ENCODE results near the gene ECHS1.
"Not testable (repeated sequence)": the region's sequence is repeated elsewhere in the genome, so short reads cannot be mapped to it uniquely, and the experiment has no call there.

Gene ECHS1

GRCh38 chr10:133391249-133391635 is 18.1 kb upstream of the ECHS1 start:
- Mint-ChIP-seq H3K4me3 (peak overlapping the region; percentile 57 to 76), H3K27me3 (no peaks in the 10 kb centered on the region), H3K9me3 (no peaks in the 10 kb centered on the region), H3K4me1 (peaks cover 36 to 76% of the 10 kb centered on the region in 2 donors), H3K36me3 (peaks cover 13 to 29% of the 10 kb centered on the region in 2 donors), H3K27ac (peak overlapping the region; percentile 83)
- ATAC-seq (replicated peaks), result no peak
- DNase-seq, result no peak

GRCh38 chr10:133390597-133391248 is 17.6 kb upstream of the ECHS1 start:
- peaks cover 36 to 75% of the 10 kb centered on the region in 2 donors for H3K4me1 Mint-ChIP-seq
- peak overlapping the region; percentile 86 for H3K4me3 Mint-ChIP-seq
- DNase-seq (no peak), ATAC-seq (replicated peaks) (no peak)
- H3K27ac Mint-ChIP-seq, result peak overlapping the region; percentile 91
- H3K9me3 Mint-ChIP-seq, result no peaks in the 10 kb centered on the region
- no peaks in the 10 kb centered on the region for H3K27me3 Mint-ChIP-seq
- peaks cover 16 to 31% of the 10 kb centered on the region in 2 donors for H3K36me3 Mint-ChIP-seq

GRCh38 chr10:133388973-133389818 is 16.0 kb upstream of the ECHS1 start:
- H3K27ac Mint-ChIP-seq, result peak overlapping the region; percentile 93
- H3K36me3 Mint-ChIP-seq, result peaks cover 19 to 35% of the 10 kb centered on the region in 2 donors
- H3K4me3 Mint-ChIP-seq, result peak overlapping the region; percentile 86
- ATAC-seq (replicated peaks) (peak; percentile 88 to 89), DNase-seq (peak; percentile 82)
- no peaks in the 10 kb centered on the region for H3K27me3 Mint-ChIP-seq
- peaks cover 36 to 67% of the 10 kb centered on the region in 2 donors for H3K4me1 Mint-ChIP-seq
- H3K9me3 Mint-ChIP-seq, result no peaks in the 10 kb centered on the region

DNA sequence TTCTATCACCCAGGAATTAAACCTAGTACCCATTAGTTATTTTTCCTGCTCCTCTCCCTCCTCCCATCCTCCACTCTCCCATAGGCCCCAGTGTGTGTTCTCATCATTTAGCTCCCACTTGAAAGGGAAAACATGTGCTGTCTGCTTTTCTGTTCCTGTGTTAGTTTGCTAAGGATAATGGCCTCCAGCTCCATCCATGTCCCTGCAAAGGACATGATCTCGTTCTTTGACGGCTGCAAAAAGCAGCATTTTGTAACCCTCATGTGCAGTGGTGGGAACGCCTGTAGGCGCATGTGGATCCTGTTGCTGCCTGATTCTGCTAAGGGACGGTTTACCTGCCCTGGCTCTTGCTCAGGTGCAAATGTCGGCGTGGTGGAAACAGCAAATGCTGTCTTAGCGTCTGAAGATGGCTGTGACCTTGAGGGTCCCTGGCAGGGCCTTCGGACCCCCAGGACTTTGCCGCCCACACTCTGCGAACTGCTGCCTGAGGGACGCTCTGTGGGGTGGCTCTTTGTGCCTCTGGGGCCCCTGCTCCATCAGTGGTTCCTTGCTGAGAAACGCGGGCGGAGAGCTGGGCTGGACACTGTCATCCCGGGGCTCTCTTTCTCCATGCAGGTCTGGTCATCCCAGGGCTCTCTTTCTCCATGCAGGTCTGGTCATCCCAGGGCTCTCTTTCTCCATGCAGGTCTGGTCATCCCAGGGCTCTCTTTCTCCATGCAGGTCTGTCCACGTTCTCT is 15.2 kb upstream of the ECHS1 start:
- Mint-ChIP-seq H3K4me1 (peaks cover 37 to 64% of the 10 kb centered on the region in 2 donors), H3K9me3 (no peaks in the 10 kb centered on the region), H3K36me3 (peaks cover 22 to 38% of the 10 kb centered on the region in 2 donors), H3K27me3 (no peaks in the 10 kb centered on the region), H3K4me3 (peak overlapping the region; percentile 86), H3K27ac (peak overlapping the region; percentile 93)
- DNase-seq (no peak), ATAC-seq (replicated peaks) (no peak)

GRCh38 chr10:133386951-133387350 is 13.8 kb upstream of the ECHS1 start:
- H3K9me3 Mint-ChIP-seq; DNase-seq; H3K27me3 Mint-ChIP-seq; H3K27ac Mint-ChIP-seq; H3K4me3 Mint-ChIP-seq; ATAC-seq (replicated peaks): not testable (repeated sequence)
- Mint-ChIP-seq H3K4me1 (peaks cover 38 to 51% of the 10 kb centered on the region in 2 donors), H3K36me3 (peaks cover 22 to 39% of the 10 kb centered on the region in 2 donors)

- H3K27me3 Mint-ChIP-seq, result no peaks in the 10 kb centered on the region
- no peak overlapping the region for H3K27ac Mint-ChIP-seq
- DNase-seq, result no peak
- no peak for ATAC-seq (replicated peaks)
- H3K36me3 Mint-ChIP-seq, result peaks cover 13 to 35% of the 10 kb centered on the region in 2 donors
- H3K4me1 Mint-ChIP-seq, result peaks cover 34 to 51% of the 10 kb centered on the region in 2 donors
- no peak overlapping the region for H3K4me3 Mint-ChIP-seq
- H3K9me3 Mint-ChIP-seq, result no peaks in the 10 kb centered on the region
These were observed 12.1 kb upstream of the ECHS1 start for GRCh38 chr10:133385214-133385613.

DNA sequence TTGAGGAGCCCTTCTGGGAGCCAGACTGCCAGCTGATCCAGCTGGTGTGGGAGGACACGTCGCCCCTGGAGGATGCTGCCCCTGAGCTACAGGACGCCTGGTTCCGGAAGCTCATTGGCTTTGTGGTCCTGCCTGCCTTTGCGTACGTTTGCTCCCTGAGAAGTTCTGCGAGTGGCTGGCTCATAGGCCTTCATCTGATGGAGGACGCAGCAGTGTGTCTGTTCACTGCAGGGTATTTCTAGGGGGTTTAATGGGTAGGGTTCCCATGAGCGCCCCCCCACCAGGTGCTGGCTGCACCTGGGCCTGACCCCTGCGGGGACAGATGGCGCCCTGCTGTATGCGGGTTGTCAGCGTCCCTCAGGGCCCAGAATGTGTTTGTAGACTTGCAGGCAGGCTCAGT is 10.9 kb upstream of the ECHS1 start:
- H3K4me1 Mint-ChIP-seq, result peaks cover 33 to 49% of the 10 kb centered on the region in 2 donors
- H3K9me3 Mint-ChIP-seq, result no peaks in the 10 kb centered on the region

DNA sequence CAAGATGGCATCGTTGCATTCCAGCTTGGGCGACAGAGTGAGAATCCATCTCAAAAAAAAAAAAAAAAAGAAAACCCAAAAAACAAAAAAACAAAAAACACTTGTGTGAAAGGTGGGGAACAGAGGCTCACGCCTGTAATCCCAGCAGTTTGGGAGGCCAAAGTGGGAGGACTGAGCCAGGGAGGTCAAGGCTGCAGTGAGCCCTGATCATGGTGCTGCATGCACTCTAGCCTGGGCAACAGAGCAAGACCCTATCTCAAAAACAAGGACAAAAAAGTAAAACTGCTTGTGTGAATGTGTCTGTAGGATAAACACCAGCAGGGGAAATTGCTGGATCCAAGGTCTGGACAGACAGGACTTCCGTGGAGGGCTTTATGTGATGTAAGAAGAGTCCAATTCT is 10.4 kb upstream of the ECHS1 start:
- no peak for ATAC-seq (replicated peaks)
- Mint-ChIP-seq H3K4me3 (no peak overlapping the region), H3K27ac (no peak overlapping the region), H3K4me1 (peaks cover 30 to 44% of the 10 kb centered on the region in 2 donors), H3K27me3 (no peaks in the 10 kb centered on the region), H3K9me3 (no peaks in the 10 kb centered on the region), H3K36me3 (peaks cover 15 to 39% of the 10 kb centered on the region in 2 donors)
- no peak for DNase-seq

More for the DNA sequence above, 10.9 kb upstream of the ECHS1 start:
- DNase-seq (no peak), ATAC-seq (replicated peaks) (no peak)
- Mint-ChIP-seq H3K27me3 (no peaks in the 10 kb centered on the region), H3K27ac (no peak overlapping the region), H3K36me3 (peaks cover 15 to 39% of the 10 kb centered on the region in 2 donors), H3K4me3 (no peak overlapping the region)

DNA sequence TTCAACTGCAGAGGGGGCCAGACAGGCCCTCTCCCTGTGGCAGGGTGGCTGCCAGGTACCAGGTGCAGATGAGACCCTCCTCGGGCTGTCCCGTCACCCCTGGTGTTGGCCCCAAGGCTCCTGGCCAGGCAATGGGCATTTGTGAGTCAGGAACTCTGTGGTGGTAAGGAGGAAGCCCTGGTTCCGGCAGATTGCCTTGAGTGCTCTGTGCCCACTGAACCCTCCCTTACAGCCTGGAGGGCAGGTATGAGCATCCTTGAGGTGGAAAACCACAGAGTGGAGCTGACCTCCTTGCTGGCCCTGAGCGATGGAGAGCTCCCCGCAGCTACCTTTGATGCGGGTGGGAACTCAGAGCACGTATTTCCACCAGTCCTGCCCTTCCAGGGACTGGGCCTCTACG is 7.9 kb upstream of the ECHS1 start:
- ATAC-seq (replicated peaks), result no peak
- Mint-ChIP-seq H3K36me3 (peaks cover 13 to 24% of the 10 kb centered on the region in 2 donors), H3K9me3 (no peaks in the 10 kb centered on the region), H3K27ac (no peak overlapping the region), H3K4me3 (peak overlapping the region; percentile 50 to 85), H3K4me1 (peaks cover 24 to 46% of the 10 kb centered on the region in 2 donors), H3K27me3 (no peaks in the 10 kb centered on the region)
- no peak for DNase-seq

- peak overlapping the region; percentile 84 to 85 for H3K4me3 Mint-ChIP-seq
- peaks cover 24 to 46% of the 10 kb centered on the region in 2 donors for H3K4me1 Mint-ChIP-seq
- H3K9me3 Mint-ChIP-seq, result no peaks in the 10 kb centered on the region
- ATAC-seq (replicated peaks) (no peak), DNase-seq (no peak)
- peaks cover 12 to 23% of the 10 kb centered on the region in 2 donors for H3K36me3 Mint-ChIP-seq
- peak overlapping the region; percentile 81 for H3K27ac Mint-ChIP-seq
- no peaks in the 10 kb centered on the region for H3K27me3 Mint-ChIP-seq
These were observed 6.9 kb upstream of the ECHS1 start for GRCh38 chr10:133379801-133380666.

GRCh38 chr10:133379152-133379800 is 6.1 kb upstream of the ECHS1 start, which contains the start of gene PAOX:
TSS of gene PAOX (plus strand) at chr10:133379262. CDS start at chr10:133379317, 55 bp downstream.
- Mint-ChIP-seq H3K9me3 (no peaks in the 10 kb centered on the region), H3K4me1 (peaks cover 23 to 48% of the 10 kb centered on the region in 2 donors), H3K27me3 (no peaks in the 10 kb centered on the region), H3K36me3 (peaks cover 9 to 17% of the 10 kb centered on the region in 2 donors), H3K27ac (peak within 1 kb of the TSS; percentile 81), H3K4me3 (peak within 1 kb of the TSS; percentile 84 to 86)
- DNase-seq (peak; percentile 73), ATAC-seq (replicated peaks) (peak; percentile 77 to 82)

- peaks cover 23 to 52% of the 10 kb centered on the region in 2 donors for H3K4me1 Mint-ChIP-seq
- H3K36me3 Mint-ChIP-seq, result peaks cover 7 to 14% of the 10 kb centered on the region in 2 donors
- DNase-seq (peak; percentile 58), ATAC-seq (replicated peaks) (peak; percentile 52 to 60)
- H3K27me3 Mint-ChIP-seq, result no peaks in the 10 kb centered on the region
- H3K4me3 Mint-ChIP-seq, result peak overlapping the region; percentile 79 to 86
- H3K9me3 Mint-ChIP-seq, result peaks cover 0 to 2% of the 10 kb centered on the region in 2 donors
- H3K27ac Mint-ChIP-seq, result peak overlapping the region; percentile 73
These were observed 5.3 kb upstream of the ECHS1 start for GRCh38 chr10:133378251-133379096.
